Fibroblast of peridontal ligament (primary cell): ENCODE data around the gene TM9SF3.

Experiments
- DNase-seq: peaks from one replicate; pipeline ENCODE4 v3.0.0-alpha.2; 2010; ENCODE audit errors: extremely low read depth

TM9SF3 gene

GRCh38 chr10:96470116-96470743, 116.6 kb downstream of the TM9SF3 start:
- DNase-seq: peak; percentile 7

DNA sequence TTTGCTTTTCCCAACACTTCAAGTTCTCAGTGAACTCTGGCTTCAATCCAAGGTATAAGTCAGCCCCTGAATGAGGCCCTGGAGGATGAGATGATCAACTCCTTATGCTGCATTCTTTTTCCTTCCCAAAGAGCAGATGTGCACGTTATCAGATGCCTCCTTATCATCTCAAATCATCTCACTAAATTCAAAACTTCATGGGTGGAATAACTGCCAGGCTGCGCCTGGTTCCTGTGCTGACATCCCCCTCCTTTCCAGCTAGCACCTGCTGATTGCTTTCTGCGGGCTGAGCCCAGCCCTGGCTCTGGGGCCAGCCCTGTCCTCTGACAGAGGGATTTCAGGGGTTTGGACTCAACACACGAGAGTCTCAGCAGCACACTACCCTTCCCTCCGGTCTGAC, 118.0 kb downstream of the TM9SF3 start:
- DNase-seq: no peak
